RWPE2 (cell line): ENCODE measurements around the gene SLC3A2.

Experiments used
- ATAC-seq: fragments of 200-7000 bp; cut with Tn5 transposase; 3 replicates; pipeline ENCODE4 v1.9.1; 2021; ENCODE audit warnings: low read depth
- DNase-seq: peaks from one replicate; pipeline ENCODE4 v3.0.0-alpha.2; 2020; ENCODE audit warnings: low spot score
- H3K27ac ChIP-seq: fragments of 450-650 bp; 2 replicates; pipeline ENCODE4 v1.5.1; 2017; ENCODE audit warnings: mild to moderate bottlenecking; ENCODE audit not compliant: poor library complexity, severe bottlenecking
- H3K27me3 ChIP-seq: fragments of 250-450 bp; sonication (Bioruptor Pico); 2 replicates; pipeline ENCODE4 v1.5.1; 2021; ENCODE audit warnings: mild to moderate bottlenecking, moderate library complexity; ENCODE audit not compliant: insufficient read depth, poor library complexity, severe bottlenecking
- H3K36me3 ChIP-seq: fragments of 250-450 bp; sonication (Bioruptor Pico); 2 replicates; pipeline ENCODE4 v1.5.1; 2020; ENCODE audit warnings: low read depth, mild to moderate bottlenecking, moderate library complexity
- H3K4me1 ChIP-seq: fragments of 250-450 bp; sonication (Bioruptor Pico); 2 replicates; pipeline ENCODE4 v1.5.1; 2021; ENCODE audit warnings: mild to moderate bottlenecking, moderate library complexity; ENCODE audit not compliant: insufficient read depth, poor library complexity, severe bottlenecking
- H3K4me3 ChIP-seq: fragments of 250-450 bp; sonication (Bioruptor Pico); 2 replicates; pipeline ENCODE4 v1.5.1; 2021; ENCODE audit warnings: mild to moderate bottlenecking, moderate library complexity; ENCODE audit not compliant: severe bottlenecking
- H3K9me3 ChIP-seq: fragments of 250-450 bp; sonication (Bioruptor Pico); 2 replicates; pipeline ENCODE4 v1.5.1; 2021; ENCODE audit warnings: mild to moderate bottlenecking, moderate library complexity; ENCODE audit not compliant: severe bottlenecking
- TF ChIP-seq, protein P1 (sequence below): fragments of 450-650 bp; IDR thresholded peaks from one replicate; pipeline ENCODE4 v1.5.1; 2017; ENCODE audit warnings: mild to moderate bottlenecking, moderate library complexity; ENCODE audit not compliant: poor library complexity, severe bottlenecking

SLC3A2 gene

DNA sequence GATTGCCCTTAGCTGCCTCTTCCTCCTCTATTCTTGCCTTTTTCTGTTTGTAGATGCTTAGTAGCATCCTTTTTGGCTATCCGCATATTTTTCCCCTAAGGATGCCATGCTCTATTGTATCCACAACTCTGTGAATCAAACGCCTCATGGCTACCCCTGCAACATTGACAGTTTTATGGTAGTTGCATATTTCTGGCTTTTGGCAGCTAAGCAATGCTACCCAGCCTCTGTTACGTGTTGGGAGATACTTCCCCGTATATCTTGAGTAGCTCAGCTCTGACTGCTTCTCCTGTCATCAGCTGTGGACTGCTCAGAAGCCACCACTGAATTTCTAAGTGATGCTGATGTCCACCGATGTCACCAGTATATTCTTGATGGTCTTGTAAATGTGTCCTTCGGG is 15.1 kb upstream of the SLC3A2 start:
- H3K4me1 ChIP-seq, result peaks cover 15% of the 10 kb centered on the region
- DNase-seq (no peak), ATAC-seq (no peak)
- H3K4me3 ChIP-seq, result no peak overlapping the region
- no peaks in the 10 kb centered on the region for H3K9me3 ChIP-seq
- no peak overlapping the region for H3K27ac ChIP-seq
- TF ChIP-seq, protein P1, sequence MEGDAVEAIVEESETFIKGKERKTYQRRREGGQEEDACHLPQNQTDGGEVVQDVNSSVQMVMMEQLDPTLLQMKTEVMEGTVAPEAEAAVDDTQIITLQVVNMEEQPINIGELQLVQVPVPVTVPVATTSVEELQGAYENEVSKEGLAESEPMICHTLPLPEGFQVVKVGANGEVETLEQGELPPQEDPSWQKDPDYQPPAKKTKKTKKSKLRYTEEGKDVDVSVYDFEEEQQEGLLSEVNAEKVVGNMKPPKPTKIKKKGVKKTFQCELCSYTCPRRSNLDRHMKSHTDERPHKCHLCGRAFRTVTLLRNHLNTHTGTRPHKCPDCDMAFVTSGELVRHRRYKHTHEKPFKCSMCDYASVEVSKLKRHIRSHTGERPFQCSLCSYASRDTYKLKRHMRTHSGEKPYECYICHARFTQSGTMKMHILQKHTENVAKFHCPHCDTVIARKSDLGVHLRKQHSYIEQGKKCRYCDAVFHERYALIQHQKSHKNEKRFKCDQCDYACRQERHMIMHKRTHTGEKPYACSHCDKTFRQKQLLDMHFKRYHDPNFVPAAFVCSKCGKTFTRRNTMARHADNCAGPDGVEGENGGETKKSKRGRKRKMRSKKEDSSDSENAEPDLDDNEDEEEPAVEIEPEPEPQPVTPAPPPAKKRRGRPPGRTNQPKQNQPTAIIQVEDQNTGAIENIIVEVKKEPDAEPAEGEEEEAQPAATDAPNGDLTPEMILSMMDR, result no peak
- no peaks in the 10 kb centered on the region for H3K27me3 ChIP-seq
- peaks cover 48% of the 10 kb centered on the region for H3K36me3 ChIP-seq

DNA sequence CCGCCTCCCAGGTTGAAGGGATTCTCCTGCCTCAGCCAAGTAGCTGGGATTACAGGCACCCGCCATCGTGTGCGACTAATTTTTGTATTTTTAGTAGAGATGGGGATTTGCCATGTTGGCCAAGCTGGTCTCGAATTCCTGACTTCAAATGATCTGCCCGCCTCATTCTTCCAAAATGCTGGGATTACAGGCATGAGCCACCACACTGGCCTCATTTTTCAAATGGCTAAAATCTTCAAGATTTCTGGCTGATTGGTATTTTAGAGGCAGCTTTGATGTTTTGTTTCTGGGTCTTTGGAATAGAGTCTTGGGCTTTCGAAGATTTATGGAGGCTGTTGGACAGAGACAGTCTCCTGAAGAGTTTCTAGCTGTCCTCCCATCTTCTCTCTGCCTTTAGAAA is 5.8 kb upstream of the SLC3A2 start:
- Histone ChIP-seq H3K27me3 (no peaks in the 10 kb centered on the region), H3K36me3 (peaks cover 79% of the 10 kb centered on the region), H3K4me1 (peaks cover 10% of the 10 kb centered on the region), H3K27ac (no peak overlapping the region), H3K4me3 (no peak overlapping the region), H3K9me3 (no peaks in the 10 kb centered on the region)
- TF ChIP-seq, protein P1, result no peak
- DNase-seq, result no peak
- ATAC-seq, result no peak

DNA sequence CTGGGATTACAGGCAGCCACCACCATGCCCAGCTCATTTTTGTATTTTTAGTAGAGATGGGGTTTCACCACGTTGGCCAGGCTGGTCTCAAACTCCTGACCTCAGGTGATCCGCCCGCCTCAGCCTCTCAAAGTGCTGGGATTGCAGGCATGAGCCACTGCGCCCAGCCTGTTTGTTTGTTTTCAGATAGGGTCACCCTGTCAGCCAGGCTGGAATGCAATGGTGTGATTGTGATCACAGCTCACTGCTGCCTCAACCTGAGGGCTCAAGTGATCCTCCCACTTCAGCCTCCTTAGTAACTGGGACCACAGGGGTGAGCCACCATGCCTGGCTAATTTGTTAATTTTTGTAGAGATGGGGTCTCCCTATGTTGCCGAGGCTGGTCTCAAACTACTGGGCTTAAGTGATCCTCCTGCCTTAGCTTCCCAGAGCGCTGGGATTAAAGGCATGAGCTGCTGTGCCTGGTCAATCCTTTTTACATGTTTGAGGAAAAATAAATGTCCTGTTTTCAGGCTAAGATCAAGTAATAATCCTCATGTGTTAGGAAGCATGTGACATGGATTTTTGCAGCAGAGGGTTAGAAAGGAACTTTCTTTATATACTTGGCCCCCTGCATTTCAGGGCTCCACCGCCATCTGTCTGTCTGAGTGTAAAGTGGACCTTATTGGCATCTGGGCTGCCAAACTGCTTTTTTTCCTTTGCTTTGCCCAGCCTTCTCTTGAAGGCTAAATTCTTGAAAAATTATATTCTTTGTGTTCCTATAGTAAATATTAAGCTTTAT is 4.8 kb upstream of the SLC3A2 start:
- peaks cover 12% of the 10 kb centered on the region for H3K4me1 ChIP-seq
- no peak overlapping the region for H3K27ac ChIP-seq
- TF ChIP-seq, protein P1, result no peak
- H3K27me3 ChIP-seq, result no peaks in the 10 kb centered on the region
- DNase-seq (no peak), ATAC-seq (no peak)
- H3K36me3 ChIP-seq, result peaks cover 70% of the 10 kb centered on the region
- H3K9me3 ChIP-seq, result no peaks in the 10 kb centered on the region
- H3K4me3 ChIP-seq, result no peak overlapping the region

DNA sequence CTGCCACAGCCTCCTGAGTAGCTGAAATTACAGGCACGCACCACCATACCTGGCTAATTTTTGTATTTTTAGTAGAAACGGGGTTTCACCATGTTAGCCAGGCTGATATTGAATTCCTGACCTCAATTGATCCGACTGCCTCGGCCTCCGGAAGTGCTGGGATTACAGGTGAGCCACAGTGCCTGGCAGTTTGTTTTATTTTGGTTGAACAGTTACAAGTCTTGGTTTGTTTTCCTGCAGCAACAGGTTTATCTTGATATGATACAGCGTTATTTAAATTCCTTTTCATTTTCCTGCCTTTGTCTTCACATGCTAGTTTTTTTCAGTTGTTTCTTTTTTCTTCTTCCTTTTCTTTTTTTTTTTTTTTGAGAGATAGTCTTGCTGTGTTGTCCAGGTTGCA is 4.0 kb upstream of the SLC3A2 start:
- Histone ChIP-seq H3K27ac (no peak overlapping the region), H3K36me3 (peaks cover 68% of the 10 kb centered on the region)
- no peak for ATAC-seq

More for the DNA sequence above, 4.0 kb upstream of the SLC3A2 start:
- Histone ChIP-seq H3K4me1 (peaks cover 12% of the 10 kb centered on the region), H3K4me3 (no peak overlapping the region), H3K9me3 (no peaks in the 10 kb centered on the region), H3K27me3 (no peaks in the 10 kb centered on the region)
- TF ChIP-seq, protein P1, result no peak
- DNase-seq, result no peak
